GM23248 (cell line): ENCODE measurements around the gene ZNF513.

Experiments used
- EZH2 ChIP-seq: fragments of 200-600 bp; sonication (generic); IDR thresholded peaks from 2 replicates; pipeline ENCODE4 v1.6.1; 2018; ENCODE audit warnings: antibody characterized with exemption, mild to moderate bottlenecking; ENCODE audit not compliant: insufficient read depth, poor library complexity, severe bottlenecking
- EZH2phosphoT487 ChIP-seq: fragments of 200-600 bp; sonication (generic); IDR thresholded peaks from 2 replicates; pipeline ENCODE4 v1.6.1; 2018; ENCODE audit warnings: antibody characterized with exemption, moderate library complexity, mild to moderate bottlenecking, low read depth; ENCODE audit not compliant: insufficient read depth

DNA sequence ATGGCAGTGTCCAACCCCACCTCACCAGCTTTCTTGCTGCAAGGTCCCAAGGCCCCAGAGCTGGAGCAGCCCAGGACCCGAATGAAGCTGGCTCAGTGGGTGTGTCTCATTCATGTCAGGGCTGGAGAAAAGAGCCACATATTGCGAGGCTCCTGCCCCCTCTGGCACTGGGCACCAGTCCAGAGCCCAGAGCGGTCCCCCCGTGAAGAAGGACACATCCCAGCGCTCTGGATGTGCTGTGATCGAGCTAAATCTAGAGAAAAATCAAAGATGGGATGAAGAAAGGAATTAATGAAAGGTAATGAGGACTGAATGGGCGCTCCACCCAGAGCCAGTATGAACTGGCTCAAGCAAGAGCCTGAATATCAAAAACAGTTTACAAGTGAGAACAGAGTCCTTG, 44.4 kb downstream of the ZNF513 start:
- TF ChIP-seq EZH2, result no peak
- no peak for TF ChIP-seq EZH2phosphoT487
